ENCODE results near the gene SCN1A. TPM values are rescaled to one million over a fixed set of nuclear protein-coding genes. Genes with fewer than 3 reads are reported as not detected.

The SCN1A gene
- total and polyA plus RNA-seq, 2 of the 8 experiments (the other 6 are each of a cell fraction or from before 2014, with no cell fraction given): 0.18 to 1.9 TPM

DNA sequence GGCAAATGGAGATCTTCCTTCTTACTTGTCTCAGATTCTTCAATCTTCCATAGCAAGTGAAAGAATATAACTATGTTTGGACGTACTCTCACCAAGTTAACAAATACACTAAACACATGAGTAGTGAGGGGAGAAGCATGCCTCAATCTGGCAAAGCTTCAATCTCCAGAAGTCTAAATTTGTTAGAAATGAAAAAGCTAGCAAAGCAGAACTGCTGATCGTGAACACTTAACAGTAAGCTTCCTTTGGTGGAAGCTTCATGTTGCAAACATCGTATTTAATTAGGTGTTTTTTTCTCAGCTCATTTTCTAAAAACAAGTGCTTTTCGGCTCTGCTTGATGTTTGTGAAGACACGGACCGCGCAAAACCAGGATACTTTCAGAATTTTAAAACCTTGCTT, 12.7 kb upstream of the SCN1A start:
- DNase-seq (ENCODE audit: low read depth in 1 of 2, low spot score in 2 of 2) (no peak), FAIRE-seq (no peak)
- H2BK5ac ChIP-seq (ENCODE audit: low read depth, low read length): no peak overlapping the region
- no peaks in the 10 kb centered on the region for H3K79me1 ChIP-seq (ENCODE audit: low read depth, low read length)
- H3K18ac ChIP-seq (ENCODE audit: extremely low read depth, low read length): no peak overlapping the region
- H3K23me2 ChIP-seq (ENCODE audit: low read depth, low read length): no peaks in the 10 kb centered on the region
- no peak overlapping the region for H3K23ac ChIP-seq (ENCODE audit: insufficient read length)
- CTCF ChIA-PET (ENCODE audit: partially characterized antibody): interaction anchor here (1.9 kb wide), 1 partner anchor 13 kb away, joined by 14 read pairs; the partner anchor contains the start of gene SCN1A
- no peak overlapping the region for H3K4ac ChIP-seq (replicated peaks; ENCODE audit: insufficient read length, low read depth, low read length)
- H3K9ac ChIP-seq (replicated peaks in 1 of 4; ENCODE audit: extremely low read depth in 1 of 4, low read depth in 3 of 4, low read length in 3 of 4): no peak overlapping the region
- H3K4me2 ChIP-seq (ENCODE audit: insufficient read depth in 1 of 2, low read depth in 2 of 2, low read length in 2 of 2): no peak overlapping the region
- POLR2A ChIA-PET (ENCODE audit: partially characterized antibody): no interaction called here
- H4K5ac ChIP-seq (ENCODE audit: insufficient read length, low read depth, low read length): no peak overlapping the region
- 50% methylated on average over 7 of the region's 7 CpGs; no CpG with 5 or more reads in 1 of the 2 experiments for WGBS, 2 experiments (ENCODE audit: extremely low coverage in 1 of 2, insufficient coverage in 1 of 2, insufficient read length in 1 of 2, insufficient replicate concordance in 2 of 2, low coverage in 1 of 2, low lambda C conversion rate in 2 of 2, missing lambda C conversion rate in 1 of 2)
- H2BK20ac ChIP-seq (ENCODE audit: low read length): no peak overlapping the region
- no peak overlapping the region for H4K91ac ChIP-seq (replicated peaks; ENCODE audit: insufficient read length, low read length)
- no peak overlapping the region for H2AFZ ChIP-seq (ENCODE audit: low read length)
- no peaks in the 10 kb centered on the region for H3K4me1 ChIP-seq (replicated peaks in 1 of 4; ENCODE audit: control insufficient read depth in 3 of 4, insufficient read depth in 4 of 4, low read length in 3 of 4)
- H2AK5ac ChIP-seq (ENCODE audit: low read depth, low read length): no peak overlapping the region
- no peaks in the 10 kb centered on the region for H4K20me1 ChIP-seq (replicated peaks in 1 of 2; ENCODE audit: control insufficient read depth in 1 of 2, insufficient read depth in 2 of 2, low read length in 2 of 2)
- no peaks in the 10 kb centered on the region for H3K36me3 ChIP-seq (ENCODE audit: control insufficient read depth in 2 of 4, insufficient read depth in 4 of 4, low read length in 3 of 4)
- H3K27me3 ChIP-seq (replicated peaks in 1 of 4; ENCODE audit: control insufficient read depth in 3 of 4, extremely low read depth in 1 of 4, insufficient read depth in 3 of 4, low read length in 3 of 4): no peaks in the 10 kb centered on the region
- no peaks in the 10 kb centered on the region for H3K9me3 ChIP-seq (ENCODE audit: insufficient read depth in 2 of 2, low read depth in 1 of 2, low read length in 1 of 2)
- H3K4me3 ChIP-seq (ENCODE audit: extremely low read depth in 1 of 4, insufficient read depth in 2 of 4, low read depth in 3 of 4, low read length in 4 of 4): no peak overlapping the region
- no peak overlapping the region for H2BK12ac ChIP-seq (ENCODE audit: low read depth, low read length)
- H3K79me2 ChIP-seq (ENCODE audit: control insufficient read depth in 1 of 2, insufficient read depth in 2 of 2, low read length in 2 of 2): no peaks in the 10 kb centered on the region
- H4K8ac ChIP-seq (ENCODE audit: extremely low read depth, insufficient read depth, low read length): no peak overlapping the region
- TF ChIP-seq BACH1 (IDR thresholded peaks at IDR 0.05; ENCODE audit: low read length): no peak
- TF ChIP-seq SUZ12 (IDR thresholded peaks at IDR 0.05; ENCODE audit: low read length): no peak
- no peak for TF ChIP-seq KDM1A (IDR thresholded peaks at IDR 0.05; ENCODE audit: borderline replicate concordance, low read length)
- no peak for TF ChIP-seq TCF12 (IDR thresholded peaks at IDR 0.05; ENCODE audit: low read depth, low read length)
- TF ChIP-seq BCL11A (IDR thresholded peaks at IDR 0.05; ENCODE audit: low read depth in 2 of 2, low read length in 2 of 2): no peak
- TF ChIP-seq CEBPB (IDR thresholded peaks at IDR 0.05; ENCODE audit: low read depth, low read length): no peak
- TF ChIP-seq, protein P1, sequence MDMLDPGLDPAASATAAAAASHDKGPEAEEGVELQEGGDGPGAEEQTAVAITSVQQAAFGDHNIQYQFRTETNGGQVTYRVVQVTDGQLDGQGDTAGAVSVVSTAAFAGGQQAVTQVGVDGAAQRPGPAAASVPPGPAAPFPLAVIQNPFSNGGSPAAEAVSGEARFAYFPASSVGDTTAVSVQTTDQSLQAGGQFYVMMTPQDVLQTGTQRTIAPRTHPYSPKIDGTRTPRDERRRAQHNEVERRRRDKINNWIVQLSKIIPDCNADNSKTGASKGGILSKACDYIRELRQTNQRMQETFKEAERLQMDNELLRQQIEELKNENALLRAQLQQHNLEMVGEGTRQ (IDR thresholded peaks at IDR 0.05; ENCODE audit: low read length): no peak
- no peak for TF ChIP-seq RBBP5 (IDR thresholded peaks at IDR 0.05; ENCODE audit: borderline replicate concordance, low read depth, low read length)
- TF ChIP-seq HDAC2 (IDR thresholded peaks at IDR 0.05; ENCODE audit: borderline replicate concordance in 1 of 2, low read depth in 2 of 2, low read length in 2 of 2): no peak
- no peak for TF ChIP-seq NANOG (IDR thresholded peaks at IDR 0.05; ENCODE audit: insufficient read depth, low read depth, low read length, poor library complexity, severe bottlenecking)
- no peak for TF ChIP-seq NRF1 (IDR thresholded peaks at IDR 0.05; ENCODE audit: low read depth, low read length)
- TF ChIP-seq CTBP2 (IDR thresholded peaks at IDR 0.05; ENCODE audit: borderline replicate concordance, insufficient read depth, insufficient read length, low read length): no peak
- H2BK120ac ChIP-seq (replicated peaks; ENCODE audit: low read depth, low read length): no peak overlapping the region
- H3K27ac ChIP-seq (ENCODE audit: low read depth, low read length): no peak overlapping the region
- no peak overlapping the region for H3K56ac ChIP-seq (replicated peaks; ENCODE audit: insufficient read length, low read depth, low read length)
- no peak overlapping the region for H3K14ac ChIP-seq (ENCODE audit: insufficient read length)
- H2BK15ac ChIP-seq (ENCODE audit: low read length): no peak overlapping the region
